H7 (cell line): Measurements from ENCODE around the gene PRSS8. TPM values are rescaled to one million over a fixed set of nuclear protein-coding genes. Genes with fewer than 3 reads are reported as not detected.
A peak's percentile ranks its signal among the peaks of the same experiment; 100 is the strongest.
"Not testable (repeated sequence)": the region's sequence is repeated elsewhere in the genome, so short reads cannot be mapped to it uniquely, and the experiment has no call there.

Source experiments
- DNase-seq: peaks from one replicate; pipeline ENCODE4 v3.0.0; 2012
- H3K27me3 ChIP-seq: 2 replicates; pipeline ENCODE4 v1.6.0; 2011; ENCODE audit warnings: mild to moderate bottlenecking, low read length; ENCODE audit not compliant: control insufficient read depth, insufficient read depth
- H3K36me3 ChIP-seq: replicated peaks from 2 replicates; pipeline ENCODE4 v1.5.1; 2011; ENCODE audit warnings: low read length; ENCODE audit not compliant: control insufficient read depth, insufficient read depth
- H3K4me3 ChIP-seq: 2 replicates; pipeline ENCODE4 v1.5.1; 2011; ENCODE audit warnings: low read depth, mild to moderate bottlenecking, control low read depth, low read length, moderate library complexity; ENCODE audit not compliant: insufficient read depth
- total RNA-seq: library from RNA; depleted of rRNA; stranded (reverse); fragments of >200 nt; shearing (Covaris generic); gene quantifications from 2 replicates; pipeline ENCODE4 v1.2.3, GENCODE V29; 2014; rRNA removed

The PRSS8 gene
- 57.1 and 65.4 TPM in 2 replicates for total RNA-seq

DNA sequence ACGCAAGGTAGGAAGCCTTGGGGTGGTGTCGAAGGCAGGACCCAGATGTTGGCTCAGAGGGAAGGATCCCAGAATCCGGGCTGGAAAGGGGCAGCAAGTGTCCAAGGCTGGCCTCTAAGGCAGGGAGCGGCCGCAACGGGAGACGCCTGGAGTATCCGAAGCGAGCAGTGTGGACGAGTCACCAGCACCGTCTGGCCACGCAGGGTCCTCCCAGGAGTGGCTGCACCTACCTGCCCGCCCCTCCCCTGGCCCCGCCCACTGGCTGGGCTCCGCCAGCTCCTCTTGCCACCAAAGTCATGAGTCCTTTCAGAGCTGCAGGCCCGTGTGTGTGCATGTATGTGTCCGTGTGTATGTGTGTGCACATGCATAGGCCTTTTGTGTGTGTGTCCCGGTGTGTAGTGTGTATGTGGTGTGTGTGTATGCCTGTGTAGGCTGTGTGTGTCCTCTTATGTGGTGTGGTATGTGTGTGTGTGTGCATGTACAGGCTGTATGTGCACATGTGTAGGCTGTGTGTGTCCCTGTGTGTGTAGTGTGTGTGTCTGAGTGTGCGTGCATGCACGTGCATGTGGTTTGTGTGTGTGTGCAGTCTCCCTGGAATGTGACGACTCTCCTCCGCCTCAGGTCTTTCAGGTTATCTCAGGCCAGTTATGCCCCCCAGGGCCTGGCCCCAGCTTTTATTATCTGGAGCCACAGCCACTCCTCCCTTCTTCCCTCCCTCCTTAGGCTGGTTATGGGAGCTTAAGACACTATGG, at the start of gene PRSS8:
Gene PRSS8, minus strand, starts transcription at position 193 of the 752 bp plus-strand sequence. CDS start 229 bp downstream, outside the sequence.
- H3K36me3 ChIP-seq = peaks cover 13% of the 10 kb centered on the region
- peak within 1 kb of the TSS; percentile 81 for H3K4me3 ChIP-seq
- no peaks in the 10 kb centered on the region for H3K27me3 ChIP-seq
- peak; percentile 89 for DNase-seq

DNA sequence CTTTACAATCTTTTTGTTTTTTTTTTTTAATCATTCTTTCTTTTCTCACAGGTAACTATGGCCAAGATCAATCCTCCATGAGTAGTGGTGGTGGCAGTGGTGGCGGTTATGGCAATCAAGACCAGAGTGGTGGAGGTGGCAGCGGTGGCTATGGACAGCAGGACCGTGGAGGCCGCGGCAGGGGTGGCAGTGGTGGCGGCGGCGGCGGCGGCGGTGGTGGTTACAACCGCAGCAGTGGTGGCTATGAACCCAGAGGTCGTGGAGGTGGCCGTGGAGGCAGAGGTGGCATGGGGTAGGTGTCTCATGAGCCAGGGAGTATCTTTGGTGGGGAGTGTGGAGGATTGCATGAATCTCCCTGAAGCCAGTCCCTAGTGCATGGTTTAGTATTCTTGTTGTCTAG, 49.4 kb upstream of the PRSS8 start:
- Histone ChIP-seq H3K4me3 (no peak overlapping the region), H3K27me3 (no peaks in the 10 kb centered on the region), H3K36me3 (peaks cover 69% of the 10 kb centered on the region)
- no peak for DNase-seq

GRCh38 chr16:31183432-31184428, 48.2 kb upstream of the PRSS8 start:
- no peak overlapping the region for H3K4me3 ChIP-seq
- H3K27me3 ChIP-seq = no peaks in the 10 kb centered on the region
- peaks cover 58% of the 10 kb centered on the region for H3K36me3 ChIP-seq
- no peak for DNase-seq

DNA sequence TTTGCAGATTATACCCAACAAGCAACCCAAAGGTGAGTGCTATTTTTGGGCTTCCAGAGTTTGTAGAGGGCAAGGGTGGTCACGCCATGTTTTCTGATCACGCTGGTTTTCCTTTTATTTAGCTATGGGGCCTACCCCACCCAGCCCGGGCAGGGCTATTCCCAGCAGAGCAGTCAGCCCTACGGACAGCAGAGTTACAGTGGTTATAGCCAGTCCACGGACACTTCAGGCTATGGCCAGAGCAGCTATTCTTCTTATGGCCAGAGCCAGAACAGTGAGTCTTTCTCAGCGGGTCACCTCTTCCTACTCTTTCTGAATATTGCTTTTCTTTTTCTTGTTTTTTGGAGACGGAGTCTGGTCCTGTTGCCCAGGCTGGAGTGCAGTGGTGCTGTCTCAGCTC, 46.9 kb upstream of the PRSS8 start:
- DNase-seq = no peak
- H3K36me3 ChIP-seq = peaks cover 46% of the 10 kb centered on the region
- H3K27me3 ChIP-seq = no peaks in the 10 kb centered on the region
- H3K4me3 ChIP-seq = peak overlapping the region; percentile 12; the same call in 1 of the 2 replicates

- peaks cover 36% of the 10 kb centered on the region for H3K36me3 ChIP-seq
- H3K4me3 ChIP-seq = peak overlapping the region; percentile 93
- DNase-seq = no peak
- H3K27me3 ChIP-seq = no peaks in the 10 kb centered on the region
These were observed 45.7 kb upstream of the PRSS8 start for GRCh38 chr16:31181102-31181830.

DNA sequence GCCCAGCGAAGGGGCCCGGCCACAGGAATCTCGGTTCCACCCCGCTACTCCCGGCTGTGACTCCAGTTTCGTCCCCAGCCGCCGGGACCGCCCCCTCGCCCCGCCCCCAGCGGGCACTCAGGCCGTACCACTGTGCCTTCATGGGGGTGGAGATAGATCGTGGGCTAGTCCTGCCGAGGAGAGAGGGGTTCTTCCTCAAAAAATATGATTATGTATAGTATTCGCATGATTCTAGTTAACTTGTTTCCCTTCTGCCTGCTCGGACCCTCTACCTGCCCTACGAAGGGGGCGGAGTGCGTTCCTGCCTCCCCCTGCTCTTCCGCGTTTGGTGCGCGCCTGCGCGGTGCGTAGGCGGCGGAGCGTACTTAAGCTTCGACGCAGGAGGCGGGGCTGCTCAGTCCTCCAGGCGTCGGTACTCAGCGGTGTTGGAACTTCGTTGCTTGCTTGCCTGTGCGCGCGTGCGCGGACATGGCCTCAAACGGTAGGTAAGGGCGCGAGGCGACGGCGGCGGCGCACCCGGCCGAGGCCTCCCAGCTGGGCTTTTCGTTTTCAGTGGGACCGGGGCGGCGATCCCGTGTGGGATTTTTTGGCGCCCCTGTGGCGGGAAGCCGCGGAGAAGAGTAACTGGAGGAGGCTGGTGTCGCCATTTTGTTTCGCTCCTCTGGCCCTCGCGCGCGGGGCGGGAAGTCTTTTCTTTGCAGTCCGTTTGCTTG, 44.4 kb upstream of the PRSS8 start, which contains the start of gene FUS:
Gene FUS, plus strand, starts transcription at position 393 of the 713 bp plus-strand sequence. Its CDS starts 76 bp downstream, at position 469.
- H3K36me3 ChIP-seq = peaks cover 23% of the 10 kb centered on the region
- peak; percentile 99 for DNase-seq
- no peaks in the 10 kb centered on the region for H3K27me3 ChIP-seq
- H3K4me3 ChIP-seq = peak within 1 kb of the TSS; percentile 93

GRCh38 chr16:31179219-31179746, 43.8 kb upstream of the PRSS8 start:
- Histone ChIP-seq H3K36me3 (peaks cover 23% of the 10 kb centered on the region), H3K27me3 (no peaks in the 10 kb centered on the region)
- DNase-seq = no peak

DNA sequence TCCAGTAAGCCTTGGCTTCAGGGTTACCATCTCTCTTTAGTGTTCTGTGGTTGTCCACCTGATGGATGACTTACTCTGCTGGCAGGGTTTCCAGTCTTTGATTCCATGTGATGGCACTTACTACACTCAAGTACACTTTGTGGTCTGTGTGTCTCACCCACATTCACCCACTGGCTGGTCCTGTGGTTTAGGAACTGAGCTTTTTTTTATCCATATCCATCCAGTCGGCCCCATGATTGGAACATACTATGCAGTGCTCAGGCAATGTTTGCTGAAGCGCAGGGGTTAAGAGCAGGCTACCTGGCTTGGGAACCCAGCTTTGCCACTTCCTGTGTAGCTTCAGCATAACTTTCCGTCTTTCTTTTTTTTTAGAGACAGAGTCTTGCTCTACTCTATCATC, 41.6 kb upstream of the PRSS8 start:
- H3K36me3 ChIP-seq = peaks cover 4% of the 10 kb centered on the region
- DNase-seq = no peak
- H3K27me3 ChIP-seq = no peaks in the 10 kb centered on the region
- H3K4me3 ChIP-seq = no peak overlapping the region

More at GRCh38 chr16:31179219-31179746, 43.8 kb upstream of the PRSS8 start:
- peak overlapping the region; percentile 93 for H3K4me3 ChIP-seq

DNA sequence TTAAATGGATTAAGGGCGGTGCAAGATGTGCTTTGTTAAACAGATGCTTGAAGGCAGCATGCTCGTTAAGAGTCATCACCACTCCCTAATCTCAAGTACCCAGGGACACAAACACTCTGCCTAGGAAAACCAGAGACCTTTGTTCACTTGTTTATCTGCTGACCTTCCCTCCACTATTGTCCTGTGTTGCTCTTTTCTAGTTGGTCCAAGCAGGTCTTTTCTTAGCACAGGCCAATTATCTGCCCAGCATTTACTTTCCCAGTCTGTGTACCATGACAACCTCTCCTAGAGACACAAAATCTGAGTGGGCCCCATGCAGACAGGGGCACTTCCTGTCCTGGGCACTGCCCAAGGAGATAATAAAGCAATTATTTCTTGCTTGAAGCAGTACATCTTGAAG, 34.5 kb upstream of the PRSS8 start:
- not testable (repeated sequence) for H3K4me3 ChIP-seq, H3K36me3 ChIP-seq, H3K27me3 ChIP-seq
- DNase-seq = peak; percentile 9

DNA sequence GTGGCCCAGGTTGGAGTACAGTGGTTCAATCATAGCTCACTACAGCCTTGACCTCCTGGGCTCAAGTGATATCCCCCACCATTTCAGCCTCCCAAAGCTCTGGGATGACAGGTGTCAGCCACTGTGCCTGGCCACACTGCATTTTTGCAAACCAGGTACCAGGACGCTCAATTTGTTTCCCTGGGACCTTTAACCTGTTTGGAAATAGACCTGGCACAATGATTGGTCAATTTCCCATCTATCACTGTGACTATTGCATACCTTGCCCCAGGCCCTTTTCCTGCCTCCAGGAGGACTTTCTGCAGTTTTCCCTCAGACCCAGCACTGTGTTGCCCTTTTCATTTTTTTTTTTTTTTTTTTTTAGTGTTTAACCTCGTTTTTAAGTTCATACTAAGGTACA, 33.3 kb upstream of the PRSS8 start:
- no peak overlapping the region for H3K4me3 ChIP-seq
- no peaks in the 10 kb centered on the region for H3K36me3 ChIP-seq
- peak; percentile 15 for DNase-seq
- no peaks in the 10 kb centered on the region for H3K27me3 ChIP-seq

GRCh38 chr16:31167315-31167714, 31.8 kb upstream of the PRSS8 start:
- no peak for DNase-seq
- Histone ChIP-seq H3K27me3 (no peaks in the 10 kb centered on the region), H3K36me3 (no peaks in the 10 kb centered on the region), H3K4me3 (no peak overlapping the region)

GRCh38 chr16:31157136-31157535, 21.6 kb upstream of the PRSS8 start:
- peak; percentile 9 for DNase-seq
- Histone ChIP-seq H3K36me3 (no peaks in the 10 kb centered on the region), H3K27me3 (no peaks in the 10 kb centered on the region), H3K4me3 (no peak overlapping the region)

DNA sequence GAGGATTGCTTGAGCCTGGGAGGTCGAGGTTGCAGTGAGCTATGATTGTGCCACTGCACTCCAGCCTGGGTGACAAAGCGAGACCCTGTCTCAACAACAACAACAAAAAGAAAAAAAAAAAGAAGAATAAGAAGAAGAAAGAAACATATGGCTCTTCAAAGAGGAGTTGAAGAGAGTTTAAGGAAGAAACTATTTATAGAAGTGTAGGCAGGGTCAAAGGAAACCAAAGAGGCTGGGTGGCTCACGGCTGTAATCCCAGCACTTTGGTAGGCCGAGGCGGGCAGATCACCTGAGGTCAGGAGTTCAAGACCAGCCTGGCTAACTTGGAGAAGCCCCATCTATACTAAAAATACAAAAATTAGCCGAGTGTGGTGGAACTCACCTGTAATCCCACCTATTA, 15.4 kb upstream of the PRSS8 start:
- not testable (repeated sequence) for H3K4me3 ChIP-seq, H3K36me3 ChIP-seq, DNase-seq
- peaks cover 20% of the 10 kb centered on the region for H3K27me3 ChIP-seq
